Uterus (tissue), 2 donors: ENCODE results near the gene PTPRM.

ENCODE experiments used
- POLR2A ChIP-seq, 2 donors: fragments of 450-650 bp; IDR thresholded peaks; one replicate each; pipeline ENCODE4 v1.6.1; 2016; ENCODE audit warnings: antibody characterized with exemption in 2 of 2, mild to moderate bottlenecking in 1 of 2, moderate library complexity in 1 of 2
- TF ChIP-seq, protein P1 (sequence below), 4 experiments: fragments of 200-600 bp in 2 of 4; fragments of 450-650 bp in 2 of 4; sonication (generic) in 2 of 4; IDR thresholded peaks; one replicate each; pipeline ENCODE4 v1.5.1; 2016 to 2019; ENCODE audit warnings: antibody characterized with exemption in 4 of 4, mild to moderate bottlenecking in 2 of 4, moderate library complexity in 1 of 4

DNA sequence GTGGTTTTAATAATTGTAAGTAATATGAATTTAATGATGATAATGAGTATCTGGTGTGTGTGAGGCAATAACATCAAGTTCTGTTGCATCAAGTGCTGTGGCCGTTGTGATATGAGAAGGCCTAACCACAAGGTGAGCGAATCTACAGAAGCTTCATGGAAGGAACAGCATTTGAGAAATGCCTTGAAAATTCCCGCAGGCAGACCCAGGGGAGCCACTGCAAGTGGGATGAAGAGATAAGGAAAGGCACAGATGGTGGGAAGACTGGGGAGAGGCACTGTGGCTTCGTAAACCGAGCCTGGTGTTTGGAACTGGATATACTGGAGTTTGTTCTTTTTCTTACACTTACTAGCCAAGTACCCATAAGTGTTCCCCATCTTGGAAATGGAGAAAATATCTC, 357.5 kb downstream of the PTPRM start:
- TF ChIP-seq, protein P1, sequence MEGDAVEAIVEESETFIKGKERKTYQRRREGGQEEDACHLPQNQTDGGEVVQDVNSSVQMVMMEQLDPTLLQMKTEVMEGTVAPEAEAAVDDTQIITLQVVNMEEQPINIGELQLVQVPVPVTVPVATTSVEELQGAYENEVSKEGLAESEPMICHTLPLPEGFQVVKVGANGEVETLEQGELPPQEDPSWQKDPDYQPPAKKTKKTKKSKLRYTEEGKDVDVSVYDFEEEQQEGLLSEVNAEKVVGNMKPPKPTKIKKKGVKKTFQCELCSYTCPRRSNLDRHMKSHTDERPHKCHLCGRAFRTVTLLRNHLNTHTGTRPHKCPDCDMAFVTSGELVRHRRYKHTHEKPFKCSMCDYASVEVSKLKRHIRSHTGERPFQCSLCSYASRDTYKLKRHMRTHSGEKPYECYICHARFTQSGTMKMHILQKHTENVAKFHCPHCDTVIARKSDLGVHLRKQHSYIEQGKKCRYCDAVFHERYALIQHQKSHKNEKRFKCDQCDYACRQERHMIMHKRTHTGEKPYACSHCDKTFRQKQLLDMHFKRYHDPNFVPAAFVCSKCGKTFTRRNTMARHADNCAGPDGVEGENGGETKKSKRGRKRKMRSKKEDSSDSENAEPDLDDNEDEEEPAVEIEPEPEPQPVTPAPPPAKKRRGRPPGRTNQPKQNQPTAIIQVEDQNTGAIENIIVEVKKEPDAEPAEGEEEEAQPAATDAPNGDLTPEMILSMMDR (IDR thresholded peaks at IDR 0.05), result no peak
- TF ChIP-seq POLR2A (IDR thresholded peaks at IDR 0.05), result no peak
